OCI-LY7 (cell line): ENCODE measurements around the gene HMGCLL1.

Experiments
- CTCF ChIP-seq: fragments of 200-600 bp; sonication (generic); conservative IDR thresholded peaks from 2 replicates; pipeline ENCODE4 v1.5.1; 2014; ENCODE audit warnings: mild to moderate bottlenecking, antibody characterized with exemption, low read length, moderate library complexity, mixed read lengths
- EZH2phosphoT487 ChIP-seq: fragments of 200-600 bp; sonication (generic); IDR thresholded peaks from 2 replicates; pipeline ENCODE4 v1.6.1; 2018; ENCODE audit warnings: low read depth, borderline replicate concordance, mild to moderate bottlenecking, mixed run types, antibody characterized with exemption, low read length, moderate library complexity, mixed read lengths

GRCh38 chr6:55474382-55474781 is 104.6 kb downstream of the HMGCLL1 start:
- TF ChIP-seq CTCF: no peak
- no peak for TF ChIP-seq EZH2phosphoT487
